NB4 (cell line): ENCODE results near the gene RFFL.
"Not testable (repeated sequence)": the region's sequence is repeated elsewhere in the genome, so short reads cannot be mapped to it uniquely, and the experiment has no call there.

Experiments
- DNase-seq: peaks from one replicate; pipeline ENCODE4 v3.0.0; 2010; ENCODE audit warnings: low read depth
- H3K4me3 ChIP-seq: one replicate; pipeline ENCODE4 v1.5.1; 2011; ENCODE audit warnings: mild to moderate bottlenecking, low read depth, low read length, moderate library complexity
- CTCF ChIP-seq: IDR thresholded peaks from one replicate; pipeline ENCODE4 v1.5.1; 2012; ENCODE audit warnings: low read depth, low read length
- MAX ChIP-seq: IDR thresholded peaks from 2 replicates; pipeline ENCODE4 v1.6.1; 2011; ENCODE audit warnings: low read depth, low read length
- MYC ChIP-seq: IDR thresholded peaks from 2 replicates; pipeline ENCODE4 v1.6.1; 2011; ENCODE audit warnings: low read depth, low read length
- POLR2A ChIP-seq: IDR thresholded peaks from 2 replicates; pipeline ENCODE4 v1.6.1; 2011; ENCODE audit warnings: mild to moderate bottlenecking; ENCODE audit not compliant: insufficient read length; ENCODE audit errors: extremely low read depth

Gene RFFL

DNA sequence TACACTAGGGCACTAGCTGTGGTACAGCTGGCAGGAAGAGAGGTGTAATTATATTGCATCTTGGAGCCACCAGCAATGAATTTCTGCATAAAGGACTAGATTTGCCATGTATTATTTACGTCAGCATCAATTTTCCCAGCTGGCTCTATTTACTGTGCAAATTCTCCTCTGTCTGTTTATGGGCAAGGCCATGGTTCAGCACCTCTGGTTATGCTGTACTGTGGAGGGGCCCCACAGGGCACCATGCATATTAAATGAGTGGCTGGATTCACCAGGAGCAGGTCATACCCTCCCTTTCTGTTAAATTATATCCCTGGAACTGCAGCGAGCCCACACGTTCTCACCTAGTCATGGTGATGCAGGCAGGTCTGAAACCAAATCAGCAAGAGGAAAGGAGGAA lies 36.4 kb upstream of the RFFL start:
- no peak overlapping the region for H3K4me3 ChIP-seq
- TF ChIP-seq POLR2A (no peak), MAX (no peak), MYC (no peak), CTCF (no peak)
- no peak for DNase-seq

DNA sequence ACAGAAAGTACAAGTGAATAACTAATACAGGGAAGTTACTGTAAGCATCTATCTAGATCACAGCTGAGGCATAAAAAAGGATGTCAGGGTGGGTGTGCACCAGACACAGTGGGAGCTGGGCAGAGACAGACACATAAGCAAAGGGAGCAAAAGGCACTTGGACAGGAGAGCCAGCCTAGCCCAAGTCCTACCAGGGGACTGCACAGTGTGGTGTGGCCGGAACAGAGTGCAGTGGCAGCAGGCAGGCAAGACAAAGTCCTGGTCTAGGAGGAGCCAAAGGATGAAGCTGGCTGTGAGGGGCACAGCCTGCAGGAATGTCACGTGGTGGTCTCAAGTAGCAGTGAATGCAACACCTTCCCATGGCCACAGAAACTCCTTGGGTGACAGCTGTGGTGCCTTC lies 34.3 kb upstream of the RFFL start:
- DNase-seq = no peak
- no peak overlapping the region for H3K4me3 ChIP-seq
- no peak for TF ChIP-seq MAX
- TF ChIP-seq MYC = no peak
- TF ChIP-seq CTCF = no peak
- no peak for TF ChIP-seq POLR2A

- no peak for DNase-seq
- H3K4me3 ChIP-seq = no peak overlapping the region
- no peak for TF ChIP-seq POLR2A
Measured at GRCh38 chr17:35095741-35096140, 32.2 kb upstream of the RFFL start.

- no peak for TF ChIP-seq MYC
- TF ChIP-seq MAX = no peak
- TF ChIP-seq CTCF = no peak
- TF ChIP-seq POLR2A = no peak
- peak; percentile 67 for DNase-seq
- H3K4me3 ChIP-seq = no peak overlapping the region
Measured at GRCh38 chr17:35094902-35095301, 31.4 kb upstream of the RFFL start.

DNA sequence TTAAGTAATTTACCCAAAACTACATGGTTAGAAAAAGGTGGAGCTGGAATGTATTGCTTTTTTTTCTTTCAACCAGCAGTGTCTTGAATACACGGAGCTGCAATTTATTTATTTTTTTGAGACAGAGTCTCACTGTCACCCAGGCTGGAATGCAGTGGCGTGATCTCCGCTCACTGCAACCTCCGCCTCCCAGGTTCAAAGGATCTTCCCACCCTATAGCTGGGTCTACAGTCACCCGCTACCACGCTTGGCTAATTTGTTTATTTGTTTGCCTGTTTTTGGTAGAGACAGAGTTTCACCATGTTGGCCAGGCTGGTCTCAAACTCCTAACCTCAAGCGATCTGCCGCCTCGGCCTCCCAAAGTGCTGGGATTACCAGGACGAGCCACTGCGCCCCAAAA lies 27.2 kb upstream of the RFFL start:
- not testable (repeated sequence) for H3K4me3 ChIP-seq, DNase-seq

DNA sequence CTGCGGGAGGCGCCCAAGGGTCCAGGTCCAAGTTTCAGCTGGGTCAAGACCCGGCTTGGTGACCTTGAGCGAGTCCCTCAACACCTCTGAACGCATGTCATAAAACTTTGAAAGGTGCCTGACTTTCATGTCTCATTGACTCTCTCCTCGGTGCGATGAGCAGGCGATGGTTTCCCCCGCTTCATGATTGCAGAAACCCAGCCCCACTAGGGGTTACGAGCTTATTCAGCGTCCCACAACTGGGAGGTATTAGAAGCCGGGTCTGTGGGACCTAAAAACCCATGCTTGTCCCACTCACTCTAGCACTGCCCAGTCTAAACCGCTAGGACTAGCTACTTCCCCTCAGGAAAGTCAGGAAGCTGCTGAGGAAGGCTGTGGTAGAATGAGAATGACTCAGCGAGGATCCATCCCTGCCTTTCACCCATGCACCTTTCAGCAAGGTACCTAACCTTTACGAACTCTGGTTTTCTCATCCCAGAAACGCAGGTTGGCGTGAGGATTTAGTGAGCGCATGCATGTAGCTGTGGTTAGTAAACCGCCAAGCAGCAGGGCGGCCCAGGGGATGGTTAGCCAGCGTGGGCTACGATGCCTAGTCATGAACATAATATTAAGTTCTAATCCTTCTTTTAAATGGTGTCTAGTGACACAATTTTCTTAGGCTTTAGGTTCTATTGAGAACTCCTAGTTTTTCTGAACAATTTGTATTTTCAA lies 26.2 kb upstream of the RFFL start:
- H3K4me3 ChIP-seq = peak overlapping the region; percentile 58
- no peak for TF ChIP-seq MYC
- TF ChIP-seq POLR2A = no peak
- no peak for TF ChIP-seq MAX
- no peak for TF ChIP-seq CTCF
- peak; percentile 71 for DNase-seq

GRCh38 chr17:35088881-35089585 lies 25.5 kb upstream of the RFFL start:
- DNase-seq = peak; percentile 90
- H3K4me3 ChIP-seq = peak overlapping the region; percentile 90
- no peak; the same call in 1 of the 2 replicates for TF ChIP-seq MAX
- TF ChIP-seq MYC = peak; percentile 45; the same call in 1 of the 2 replicates
- peak; percentile 58 for TF ChIP-seq CTCF
- TF ChIP-seq POLR2A = peak; percentile 16
